K562 (cell line): ENCODE results near the gene RAB31. TPM values are rescaled to one million over a fixed set of nuclear protein-coding genes. Genes with fewer than 3 reads are reported as not detected.

Experiments used
- CC2D1A ChIP-seq: fragments of 450-650 bp; IDR thresholded peaks from 2 replicates; pipeline ENCODE4 v1.6.1; 2017; ENCODE audit warnings: mild to moderate bottlenecking
- E2F5 ChIP-seq: sonication (generic); formaldehyde crosslinking; IDR thresholded peaks from 2 replicates; pipeline ENCODE4 v1.8.0; 2022; ENCODE audit warnings: mild to moderate bottlenecking, missing genetic modification reagents
- KDM5B ChIP-seq: fragments of 200-600 bp; sonication (generic); IDR thresholded peaks from 2 replicates; pipeline ENCODE4 v1.6.1; 2012; ENCODE audit warnings: low read depth, mild to moderate bottlenecking, moderate library complexity, low read length, control low read depth, inconsistent platforms; ENCODE audit not compliant: insufficient replicate concordance
- MTA2 ChIP-seq: fragments of 450-650 bp; IDR thresholded peaks from 2 replicates; pipeline ENCODE4 v1.6.1; 2016; ENCODE audit warnings: low read depth
- PHB2 ChIP-seq: fragments of 450-650 bp; IDR thresholded peaks from 2 replicates; pipeline ENCODE4 v1.6.1; 2017; ENCODE audit warnings: low read depth
- RUNX1 ChIP-seq: sonication (generic); IDR thresholded peaks from 2 replicates; pipeline ENCODE4 v1.6.1; 2016; ENCODE audit warnings: antibody characterized with exemption, low read depth
- SRSF3 ChIP-seq: fragments of 200-400 bp; formaldehyde crosslinking; IDR thresholded peaks from 2 replicates; pipeline ENCODE4 v1.6.1; 2016; ENCODE audit warnings: mild to moderate bottlenecking, low read length, moderate library complexity; ENCODE audit not compliant: insufficient read depth
- TOE1 ChIP-seq, 2 experiments: fragments of 450-650 bp in 1 of 2; sonication (generic) in 1 of 2; formaldehyde crosslinking in 1 of 2; IDR thresholded peaks; 2 replicates each; pipeline versions ENCODE4 v1.7.1 to v1.8.0; 2016 to 2022; ENCODE audit warnings: borderline replicate concordance in 2 of 2, mild to moderate bottlenecking in 2 of 2, antibody characterized with exemption in 1 of 2, inconsistent platforms in 1 of 2, low read depth in 1 of 2, missing genetic modification reagents in 1 of 2, moderate library complexity in 1 of 2
- ZBED1 ChIP-seq: IDR thresholded peaks from 2 replicates; pipeline ENCODE4 v1.6.1; 2014
- ZNF277 ChIP-seq: fragments of 250-450 bp; sonication (Bioruptor Pico); IDR thresholded peaks from 2 replicates; pipeline ENCODE4 v1.8.0; 2022; ENCODE audit warnings: inconsistent platforms, mild to moderate bottlenecking, moderate library complexity, borderline replicate concordance
- ZNF324 ChIP-seq: fragments of 250-450 bp; sonication (Bioruptor Pico); IDR thresholded peaks from 2 replicates; pipeline ENCODE4 v1.4.0; 2020; ENCODE audit warnings: mild to moderate bottlenecking
- ZNF354B ChIP-seq: fragments of 250-450 bp; sonication (Bioruptor Pico); IDR thresholded peaks from 2 replicates; pipeline ENCODE4 v1.4.0; 2020
- ZNF449 ChIP-seq: fragments of 250-450 bp; sonication (Bioruptor Pico); IDR thresholded peaks from 2 replicates; pipeline ENCODE4 v1.8.0; 2022; ENCODE audit warnings: moderate library complexity, mild to moderate bottlenecking, inconsistent platforms
- ZNF644 ChIP-seq: fragments of 200-800 bp; sonication (Bioruptor generic); IDR thresholded peaks from 2 replicates; pipeline ENCODE4 v1.6.1; 2016; ENCODE audit warnings: low read depth, missing genetic modification characterization, missing compliant biosample characterization
- ZNF668 ChIP-seq: fragments of 250-450 bp; sonication (Bioruptor Pico); IDR thresholded peaks from 2 replicates; pipeline ENCODE4 v1.8.0; 2022; ENCODE audit warnings: mild to moderate bottlenecking, inconsistent platforms
- ZNF717 ChIP-seq: fragments of 250-450 bp; sonication (Bioruptor Pico); IDR thresholded peaks from 2 replicates; pipeline ENCODE4 v1.5.0; 2021
- ZNF780A ChIP-seq: fragments of 250-450 bp; sonication (Bioruptor Pico); IDR thresholded peaks from 2 replicates; pipeline ENCODE4 v1.5.0; 2021; ENCODE audit warnings: mild to moderate bottlenecking
- polyA plus RNA-seq, 8 experiments: library from polyadenylated mRNA; depleted of rRNA in 4 of 8; stranded (reverse) in 5 of 8; unstranded in 3 of 8; fragments of >200 nt; fragmentation: Nextera tagmentation in 2 of 8; fragmentation: Illumina TruSeq in 1 of 8; extraction: Ambion mirVana in 2 of 8; extraction: Trizol in 1 of 8; gene quantifications; 2 replicates each; pipeline versions ENCODE4 v1.2.1 to v1.2.3, GENCODE V29; 2011 to 2014; ENCODE audit warnings: inconsistent platforms in 1 of 8, missing spikeins in 1 of 8
- total RNA-seq, 7 experiments: library from RNA; depleted of rRNA in 6 of 7; stranded (reverse); fragments of >200 nt in 6 of 7; fragmentation: Illumina TruSeq in 2 of 7; extraction: Trizol in 2 of 7; gene quantifications; 2 replicates each; pipeline versions ENCODE4 v1.2.1 to v1.2.3, GENCODE V29; 2011 to 2021; ENCODE audit warnings: low replicate concordance in 1 of 7
- TF ChIP-seq, protein P1 (sequence below): sonication (generic); formaldehyde crosslinking; IDR thresholded peaks from 2 replicates; pipeline ENCODE4 v1.8.1; 2022; ENCODE audit warnings: missing genetic modification reagents
- TF ChIP-seq, protein P2 (sequence below), 2 experiments: fragments of 450-650 bp in 1 of 2; IDR thresholded peaks; 2 replicates each; pipeline ENCODE4 v1.6.1; 2011 to 2017; ENCODE audit warnings: low read depth in 2 of 2, antibody characterized with exemption in 1 of 2, borderline replicate concordance in 1 of 2, low read length in 1 of 2, mild to moderate bottlenecking in 1 of 2, mixed read lengths in 1 of 2; ENCODE audit not compliant: control insufficient read depth in 1 of 2

RAB31 gene
- total and polyA plus RNA-seq, 9 of the 15 experiments (the other 6 are each of a cell fraction or from before 2014, with no cell fraction given), result 20.7 to 70.4 (median 41.3) TPM

DNA sequence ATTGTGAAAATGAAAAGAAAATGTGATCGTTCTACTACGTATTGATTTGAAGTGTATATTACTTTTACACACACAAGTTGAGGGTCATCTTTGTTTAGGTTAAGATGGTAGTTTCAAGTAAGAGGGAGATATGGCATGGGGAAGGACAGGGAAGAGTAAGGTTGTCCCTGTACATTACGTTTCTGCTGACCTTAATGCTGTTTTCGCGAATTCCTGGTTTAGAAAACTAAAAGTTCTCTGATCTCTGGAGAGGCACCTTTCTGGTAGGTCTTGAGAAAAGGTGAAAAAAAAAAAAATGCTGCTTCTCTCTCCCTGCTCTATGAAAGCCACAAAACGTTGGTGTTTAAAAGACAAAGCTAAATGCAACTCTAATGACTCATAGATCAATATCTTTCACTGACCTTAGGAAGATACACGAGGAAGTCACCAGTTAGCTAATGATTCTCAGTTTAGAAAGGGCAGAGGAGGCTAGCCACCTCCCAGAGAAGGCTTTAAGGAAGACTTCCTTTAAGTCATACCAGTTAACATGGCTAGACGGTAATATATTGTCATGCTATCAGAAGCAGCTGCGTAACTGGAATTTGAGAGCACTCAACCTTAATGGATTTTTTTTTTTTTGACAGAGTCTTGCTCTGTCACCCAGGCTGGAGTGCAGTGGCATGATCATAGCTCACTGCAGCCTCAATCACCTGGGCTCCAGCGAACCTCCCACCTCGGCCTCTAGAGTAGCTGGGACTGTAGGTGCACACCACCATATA, 190.9 kb downstream of the RAB31 start (continued):
- TF ChIP-seq ZNF277 (CRISPR knock-in tag) (no peak), CC2D1A (peak; percentile 66; the same call in 1 of the 2 replicates), RUNX1 (no peak), MTA2 (peak; percentile 47), ZBED1 (no peak), E2F5 (CRISPR knock-in tag) (no peak), PHB2 (0 out of 2 replicates have a peak, but pooled peaks have one; percentile 14), ZNF717 (CRISPR knock-in tag) (no peak), ZNF354B (CRISPR knock-in tag) (no peak), SRSF3 (no peak), ZNF780A (CRISPR knock-in tag) (no peak), ZNF449 (CRISPR knock-in tag) (peak; percentile 71), ZNF324 (CRISPR knock-in tag) (no peak), ZNF668 (CRISPR knock-in tag) (no peak), KDM5B (peak; percentile 66), ZNF644 (tag) (peak; percentile 87; the same call in 1 of the 2 replicates), TOE1 (IDR thresholded peaks at IDR 0.05; ENCODE audit: borderline replicate concordance) (0 out of 2 replicates have a peak, but pooled peaks have one; percentile 34), TOE1 (CRISPR knock-in tag; IDR thresholded peaks at IDR 0.05; ENCODE audit: borderline replicate concordance, low read depth) (no peak)
- TF ChIP-seq, protein P1, sequence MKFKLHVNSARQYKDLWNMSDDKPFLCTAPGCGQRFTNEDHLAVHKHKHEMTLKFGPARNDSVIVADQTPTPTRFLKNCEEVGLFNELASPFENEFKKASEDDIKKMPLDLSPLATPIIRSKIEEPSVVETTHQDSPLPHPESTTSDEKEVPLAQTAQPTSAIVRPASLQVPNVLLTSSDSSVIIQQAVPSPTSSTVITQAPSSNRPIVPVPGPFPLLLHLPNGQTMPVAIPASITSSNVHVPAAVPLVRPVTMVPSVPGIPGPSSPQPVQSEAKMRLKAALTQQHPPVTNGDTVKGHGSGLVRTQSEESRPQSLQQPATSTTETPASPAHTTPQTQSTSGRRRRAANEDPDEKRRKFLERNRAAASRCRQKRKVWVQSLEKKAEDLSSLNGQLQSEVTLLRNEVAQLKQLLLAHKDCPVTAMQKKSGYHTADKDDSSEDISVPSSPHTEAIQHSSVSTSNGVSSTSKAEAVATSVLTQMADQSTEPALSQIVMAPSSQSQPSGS (CRISPR knock-in tag), result no peak
- TF ChIP-seq, protein P2, sequence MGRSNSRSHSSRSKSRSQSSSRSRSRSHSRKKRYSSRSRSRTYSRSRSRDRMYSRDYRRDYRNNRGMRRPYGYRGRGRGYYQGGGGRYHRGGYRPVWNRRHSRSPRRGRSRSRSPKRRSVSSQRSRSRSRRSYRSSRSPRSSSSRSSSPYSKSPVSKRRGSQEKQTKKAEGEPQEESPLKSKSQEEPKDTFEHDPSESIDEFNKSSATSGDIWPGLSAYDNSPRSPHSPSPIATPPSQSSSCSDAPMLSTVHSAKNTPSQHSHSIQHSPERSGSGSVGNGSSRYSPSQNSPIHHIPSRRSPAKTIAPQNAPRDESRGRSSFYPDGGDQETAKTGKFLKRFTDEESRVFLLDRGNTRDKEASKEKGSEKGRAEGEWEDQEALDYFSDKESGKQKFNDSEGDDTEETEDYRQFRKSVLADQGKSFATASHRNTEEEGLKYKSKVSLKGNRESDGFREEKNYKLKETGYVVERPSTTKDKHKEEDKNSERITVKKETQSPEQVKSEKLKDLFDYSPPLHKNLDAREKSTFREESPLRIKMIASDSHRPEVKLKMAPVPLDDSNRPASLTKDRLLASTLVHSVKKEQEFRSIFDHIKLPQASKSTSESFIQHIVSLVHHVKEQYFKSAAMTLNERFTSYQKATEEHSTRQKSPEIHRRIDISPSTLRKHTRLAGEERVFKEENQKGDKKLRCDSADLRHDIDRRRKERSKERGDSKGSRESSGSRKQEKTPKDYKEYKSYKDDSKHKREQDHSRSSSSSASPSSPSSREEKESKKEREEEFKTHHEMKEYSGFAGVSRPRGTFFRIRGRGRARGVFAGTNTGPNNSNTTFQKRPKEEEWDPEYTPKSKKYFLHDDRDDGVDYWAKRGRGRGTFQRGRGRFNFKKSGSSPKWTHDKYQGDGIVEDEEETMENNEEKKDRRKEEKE (IDR thresholded peaks at IDR 0.05; ENCODE audit: borderline replicate concordance in 1 of 2, control insufficient read depth in 1 of 2, low read depth in 2 of 2, low read length in 1 of 2), result no peak; a peak in 1 of 4 replicates
